GM23338 (cell line): ENCODE measurements around the gene FGF23. TPM values are rescaled to one million over a fixed set of nuclear protein-coding genes. Genes with fewer than 3 reads are reported as not detected.

Experiments used
- ATAC-seq: fragments of 200-7000 bp; cut with Tn5 transposase; 3 replicates; pipeline ENCODE4 v1.9.1; 2020
- DNase-seq: peaks from one replicate; pipeline ENCODE4 v3.0.0-alpha.2; 2015; ENCODE audit warnings: low spot score
- H2AFZ ChIP-seq: fragments of 200-600 bp; sonication (generic); 2 replicates; pipeline ENCODE4 v1.8.0; 2016; ENCODE audit warnings: antibody characterized with exemption, mild to moderate bottlenecking, moderate library complexity
- H3F3A ChIP-seq: fragments of 200-600 bp; sonication (generic); replicated peaks from 2 replicates; pipeline ENCODE4 v1.8.0; 2017; ENCODE audit warnings: antibody characterized with exemption, mixed run types, low read depth
- H3K27ac ChIP-seq: fragments of 200-600 bp; sonication (generic); 2 replicates; pipeline ENCODE4 v1.6.1; 2016; ENCODE audit warnings: low read depth
- H3K27me3 ChIP-seq: fragments of 200-600 bp; sonication (generic); 2 replicates; pipeline ENCODE4 v1.8.0; 2016; ENCODE audit warnings: mild to moderate bottlenecking, mixed run types, moderate library complexity; ENCODE audit not compliant: insufficient read depth
- H3K36me3 ChIP-seq: fragments of 200-600 bp; sonication (generic); 2 replicates; pipeline ENCODE4 v1.8.0; 2016; ENCODE audit warnings: mild to moderate bottlenecking; ENCODE audit not compliant: insufficient read depth
- H3K4me1 ChIP-seq: fragments of 200-600 bp; sonication (generic); 2 replicates; pipeline ENCODE4 v1.8.0; 2016; ENCODE audit warnings: mild to moderate bottlenecking, moderate library complexity; ENCODE audit not compliant: insufficient read depth
- H3K4me2 ChIP-seq: fragments of 200-600 bp; sonication (generic); 2 replicates; pipeline ENCODE4 v1.7.1; 2017; ENCODE audit warnings: mixed run types
- H3K4me3 ChIP-seq: fragments of 200-600 bp; sonication (generic); 2 replicates; pipeline ENCODE4 v1.6.1; 2016; ENCODE audit warnings: mixed run types
- H3K79me2 ChIP-seq: fragments of 200-600 bp; sonication (generic); replicated peaks from 2 replicates; pipeline ENCODE4 v1.8.0; 2017; ENCODE audit warnings: mild to moderate bottlenecking; ENCODE audit not compliant: insufficient read depth
- H3K9me2 ChIP-seq: fragments of 200-600 bp; sonication (generic); 2 replicates; pipeline ENCODE4 v1.8.0; 2017; ENCODE audit not compliant: insufficient read depth
- H4K20me1 ChIP-seq: fragments of 200-600 bp; sonication (generic); replicated peaks from 2 replicates; pipeline ENCODE4 v1.8.0; 2017; ENCODE audit warnings: mild to moderate bottlenecking; ENCODE audit not compliant: insufficient read depth
- H3K27ac Mint-ChIP-seq: 2 replicates; pipeline ENCODE4 v1.8.0; 2020; ENCODE audit warnings: inconsistent platforms, mild to moderate bottlenecking, moderate library complexity, mixed read lengths
- H3K27me3 Mint-ChIP-seq: 3 replicates; pipeline ENCODE4 v1.8.0; 2022; ENCODE audit warnings: low read depth, mild to moderate bottlenecking, moderate library complexity, mixed read lengths, inconsistent platforms; ENCODE audit not compliant: insufficient read depth, poor library complexity
- H3K36me3 Mint-ChIP-seq: 3 replicates; pipeline ENCODE4 v1.8.0; 2021; ENCODE audit warnings: low read depth, mild to moderate bottlenecking, inconsistent platforms, moderate library complexity, mixed read lengths
- H3K4me1 Mint-ChIP-seq: 3 replicates; pipeline ENCODE4 v1.8.0; 2020; ENCODE audit warnings: mild to moderate bottlenecking, inconsistent platforms, mixed read lengths
- H3K4me3 Mint-ChIP-seq: 3 replicates; pipeline ENCODE4 v1.8.0; 2021; ENCODE audit warnings: moderate library complexity, mild to moderate bottlenecking, inconsistent platforms, mixed read lengths
- H3K9me3 Mint-ChIP-seq: 3 replicates; pipeline ENCODE4 v1.8.0; 2020; ENCODE audit warnings: moderate library complexity, mild to moderate bottlenecking, inconsistent platforms, mixed read lengths
- CREB1 ChIP-seq: fragments of 250-450 bp; sonication (Bioruptor Pico); IDR thresholded peaks from 2 replicates; pipeline ENCODE4 v1.5.0; 2020; ENCODE audit warnings: low read depth, mild to moderate bottlenecking, moderate library complexity
- EZH2 ChIP-seq: fragments of 200-600 bp; sonication (generic); IDR thresholded peaks from one replicate; pipeline ENCODE4 v1.8.0; 2017; ENCODE audit warnings: antibody characterized with exemption, mild to moderate bottlenecking, low read depth; ENCODE audit not compliant: unreplicated experiment
- EZH2phosphoT487 ChIP-seq: fragments of 200-600 bp; sonication (generic); IDR thresholded peaks from one replicate; pipeline ENCODE4 v1.8.1; 2018; ENCODE audit warnings: antibody characterized with exemption; ENCODE audit not compliant: unreplicated experiment
- NANOG ChIP-seq: IDR thresholded peaks from 2 replicates; pipeline ENCODE4 v1.6.1; 2016; ENCODE audit warnings: antibody characterized with exemption, borderline replicate concordance
- POLR2AphosphoS5 ChIP-seq: IDR thresholded peaks from 2 replicates; pipeline ENCODE4 v1.6.1; 2016; ENCODE audit warnings: antibody characterized with exemption, low read depth
- STAT1 ChIP-seq: IDR thresholded peaks from one replicate; pipeline ENCODE4 v1.6.1; 2016; ENCODE audit warnings: antibody characterized with exemption; ENCODE audit not compliant: unreplicated experiment
- polyA plus RNA-seq: library from polyadenylated mRNA; unstranded; fragments of >200 nt; fragmentation: Nextera tagmentation; extraction: Ambion mirVana; gene quantifications from 2 replicates; pipeline ENCODE4 v1.2.1, GENCODE V29; 2016
- total RNA-seq: library from RNA; depleted of rRNA; stranded (reverse); fragments of >200 nt; shearing (Covaris generic); gene quantifications from 2 replicates; pipeline ENCODE4 v1.2.3, GENCODE V29; 2014
- TF ChIP-seq, protein P1 (sequence below): IDR thresholded peaks from one replicate; pipeline ENCODE4 v1.6.1; 2018; ENCODE audit warnings: antibody characterized with exemption; ENCODE audit not compliant: unreplicated experiment
- TF ChIP-seq, protein P2 (sequence below): IDR thresholded peaks from 2 replicates; pipeline ENCODE4 v1.6.1; 2016; ENCODE audit warnings: antibody characterized with exemption
- TF ChIP-seq, protein P3 (sequence below), 2 experiments: fragments of 200-600 bp in 1 of 2; sonication (generic) in 1 of 2; conservative IDR thresholded peaks; 2 replicates each; pipeline versions ENCODE4 v1.5.1 to v1.6.1; 2016 to 2017; ENCODE audit warnings: antibody characterized with exemption in 2 of 2, low read depth in 2 of 2, mild to moderate bottlenecking in 2 of 2, moderate library complexity in 1 of 2

The FGF23 gene
- total and polyA plus RNA-seq, 2 experiments from 2014 or later = 0.44 to 0.56 TPM

DNA sequence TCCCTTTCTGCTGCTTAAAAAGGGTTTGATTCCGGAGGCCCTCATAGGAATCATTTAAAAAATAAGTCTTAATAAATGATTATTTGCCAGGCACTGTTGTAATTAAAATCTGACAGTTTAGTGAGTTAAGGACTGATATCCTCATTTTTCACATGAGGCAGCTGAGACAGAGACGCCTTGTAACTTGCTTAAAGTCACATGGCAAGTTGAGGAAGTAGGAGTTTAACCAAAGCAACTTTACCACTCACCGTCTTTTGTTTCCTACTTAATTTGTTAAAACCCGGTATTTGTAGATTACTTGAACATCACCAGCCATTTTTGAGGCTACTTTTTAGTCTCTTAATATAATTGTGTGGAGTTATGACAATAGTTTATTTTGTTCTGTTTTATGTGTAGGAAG lies 56.1 kb downstream of the FGF23 start:
- H3K27me3 Mint-ChIP-seq = peaks cover 12% of the 10 kb centered on the region
- peaks cover 7% of the 10 kb centered on the region; the same call in 1 of the 2 replicates for H4K20me1 ChIP-seq
- H3K27me3 ChIP-seq = peaks cover 7% of the 10 kb centered on the region; the same call in 1 of the 2 replicates
- peaks cover 9% of the 10 kb centered on the region; the same call in 1 of the 2 replicates for H3F3A ChIP-seq
- H3K36me3 ChIP-seq = no peaks in the 10 kb centered on the region
- no peak overlapping the region for H3K27ac Mint-ChIP-seq
- H2AFZ ChIP-seq = no peak overlapping the region
- no peak overlapping the region for H3K27ac ChIP-seq
- H3K79me2 ChIP-seq = peaks cover 67% of the 10 kb centered on the region
- TF ChIP-seq, protein P1, sequence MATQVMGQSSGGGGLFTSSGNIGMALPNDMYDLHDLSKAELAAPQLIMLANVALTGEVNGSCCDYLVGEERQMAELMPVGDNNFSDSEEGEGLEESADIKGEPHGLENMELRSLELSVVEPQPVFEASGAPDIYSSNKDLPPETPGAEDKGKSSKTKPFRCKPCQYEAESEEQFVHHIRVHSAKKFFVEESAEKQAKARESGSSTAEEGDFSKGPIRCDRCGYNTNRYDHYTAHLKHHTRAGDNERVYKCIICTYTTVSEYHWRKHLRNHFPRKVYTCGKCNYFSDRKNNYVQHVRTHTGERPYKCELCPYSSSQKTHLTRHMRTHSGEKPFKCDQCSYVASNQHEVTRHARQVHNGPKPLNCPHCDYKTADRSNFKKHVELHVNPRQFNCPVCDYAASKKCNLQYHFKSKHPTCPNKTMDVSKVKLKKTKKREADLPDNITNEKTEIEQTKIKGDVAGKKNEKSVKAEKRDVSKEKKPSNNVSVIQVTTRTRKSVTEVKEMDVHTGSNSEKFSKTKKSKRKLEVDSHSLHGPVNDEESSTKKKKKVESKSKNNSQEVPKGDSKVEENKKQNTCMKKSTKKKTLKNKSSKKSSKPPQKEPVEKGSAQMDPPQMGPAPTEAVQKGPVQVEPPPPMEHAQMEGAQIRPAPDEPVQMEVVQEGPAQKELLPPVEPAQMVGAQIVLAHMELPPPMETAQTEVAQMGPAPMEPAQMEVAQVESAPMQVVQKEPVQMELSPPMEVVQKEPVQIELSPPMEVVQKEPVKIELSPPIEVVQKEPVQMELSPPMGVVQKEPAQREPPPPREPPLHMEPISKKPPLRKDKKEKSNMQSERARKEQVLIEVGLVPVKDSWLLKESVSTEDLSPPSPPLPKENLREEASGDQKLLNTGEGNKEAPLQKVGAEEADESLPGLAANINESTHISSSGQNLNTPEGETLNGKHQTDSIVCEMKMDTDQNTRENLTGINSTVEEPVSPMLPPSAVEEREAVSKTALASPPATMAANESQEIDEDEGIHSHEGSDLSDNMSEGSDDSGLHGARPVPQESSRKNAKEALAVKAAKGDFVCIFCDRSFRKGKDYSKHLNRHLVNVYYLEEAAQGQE = no peak
- TF ChIP-seq, protein P2, sequence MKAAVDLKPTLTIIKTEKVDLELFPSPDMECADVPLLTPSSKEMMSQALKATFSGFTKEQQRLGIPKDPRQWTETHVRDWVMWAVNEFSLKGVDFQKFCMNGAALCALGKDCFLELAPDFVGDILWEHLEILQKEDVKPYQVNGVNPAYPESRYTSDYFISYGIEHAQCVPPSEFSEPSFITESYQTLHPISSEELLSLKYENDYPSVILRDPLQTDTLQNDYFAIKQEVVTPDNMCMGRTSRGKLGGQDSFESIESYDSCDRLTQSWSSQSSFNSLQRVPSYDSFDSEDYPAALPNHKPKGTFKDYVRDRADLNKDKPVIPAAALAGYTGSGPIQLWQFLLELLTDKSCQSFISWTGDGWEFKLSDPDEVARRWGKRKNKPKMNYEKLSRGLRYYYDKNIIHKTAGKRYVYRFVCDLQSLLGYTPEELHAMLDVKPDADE = no peak
- H3K4me3 Mint-ChIP-seq = no peak overlapping the region
- H3K36me3 Mint-ChIP-seq = peaks cover 15% of the 10 kb centered on the region
- no peak overlapping the region for H3K4me3 ChIP-seq
- H3K9me2 ChIP-seq = no peaks in the 10 kb centered on the region
- DNase-seq (no peak), ATAC-seq (no peak)
- H3K4me1 Mint-ChIP-seq = peaks cover 17% of the 10 kb centered on the region
- H3K4me1 ChIP-seq = peaks cover 4% of the 10 kb centered on the region
- no peaks in the 10 kb centered on the region; the same call in 2 of the 3 replicates for H3K9me3 Mint-ChIP-seq
- no peak overlapping the region for H3K4me2 ChIP-seq

DNA sequence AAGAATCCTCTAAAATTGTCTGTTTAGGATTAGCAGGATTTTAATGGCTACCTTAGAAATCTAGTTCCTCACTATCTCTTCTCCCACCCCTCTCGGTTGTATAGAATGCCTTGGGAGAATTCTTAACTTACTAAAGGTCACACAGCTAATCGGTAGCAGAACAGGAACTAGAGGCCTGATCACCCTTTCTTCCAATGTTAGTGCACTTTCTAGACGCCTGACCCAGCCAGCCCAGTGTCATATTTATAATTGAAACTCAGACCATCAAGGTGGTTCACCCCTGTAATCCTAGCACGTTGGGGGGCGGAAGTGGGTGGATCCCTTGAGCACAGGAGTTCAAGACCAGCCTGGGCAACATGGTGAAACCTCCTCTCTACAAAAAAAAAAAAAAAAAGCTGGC lies 56.8 kb downstream of the FGF23 start:
- Histone ChIP-seq H3K4me3 (0 out of 2 replicates have a peak overlapping the region, but pooled peaks have one; percentile 99), H3K9me2 (no peaks in the 10 kb centered on the region), H4K20me1 (peaks cover 5% of the 10 kb centered on the region; the same call in 1 of the 2 replicates), H3K27me3 (peaks cover 7% of the 10 kb centered on the region; the same call in 1 of the 2 replicates), H3K4me2 (no peak overlapping the region), H2AFZ (no peak overlapping the region), H3K79me2 (peaks cover 60% of the 10 kb centered on the region), H3K4me1 (peaks cover 4% of the 10 kb centered on the region), H3K27ac (no peak overlapping the region), H3F3A (peaks cover 9% of the 10 kb centered on the region; the same call in 1 of the 2 replicates), H3K36me3 (no peaks in the 10 kb centered on the region)
- DNase-seq (no peak), ATAC-seq (no peak)
- H3K4me1 Mint-ChIP-seq = peaks cover 17% of the 10 kb centered on the region
- H3K9me3 Mint-ChIP-seq = no peaks in the 10 kb centered on the region; the same call in 2 of the 3 replicates
- peak overlapping the region; percentile 55 for H3K4me3 Mint-ChIP-seq
- no peak overlapping the region for H3K27ac Mint-ChIP-seq
- H3K36me3 Mint-ChIP-seq = peaks cover 15% of the 10 kb centered on the region
- H3K27me3 Mint-ChIP-seq = peaks cover 11% of the 10 kb centered on the region
- TF ChIP-seq, protein P3, sequence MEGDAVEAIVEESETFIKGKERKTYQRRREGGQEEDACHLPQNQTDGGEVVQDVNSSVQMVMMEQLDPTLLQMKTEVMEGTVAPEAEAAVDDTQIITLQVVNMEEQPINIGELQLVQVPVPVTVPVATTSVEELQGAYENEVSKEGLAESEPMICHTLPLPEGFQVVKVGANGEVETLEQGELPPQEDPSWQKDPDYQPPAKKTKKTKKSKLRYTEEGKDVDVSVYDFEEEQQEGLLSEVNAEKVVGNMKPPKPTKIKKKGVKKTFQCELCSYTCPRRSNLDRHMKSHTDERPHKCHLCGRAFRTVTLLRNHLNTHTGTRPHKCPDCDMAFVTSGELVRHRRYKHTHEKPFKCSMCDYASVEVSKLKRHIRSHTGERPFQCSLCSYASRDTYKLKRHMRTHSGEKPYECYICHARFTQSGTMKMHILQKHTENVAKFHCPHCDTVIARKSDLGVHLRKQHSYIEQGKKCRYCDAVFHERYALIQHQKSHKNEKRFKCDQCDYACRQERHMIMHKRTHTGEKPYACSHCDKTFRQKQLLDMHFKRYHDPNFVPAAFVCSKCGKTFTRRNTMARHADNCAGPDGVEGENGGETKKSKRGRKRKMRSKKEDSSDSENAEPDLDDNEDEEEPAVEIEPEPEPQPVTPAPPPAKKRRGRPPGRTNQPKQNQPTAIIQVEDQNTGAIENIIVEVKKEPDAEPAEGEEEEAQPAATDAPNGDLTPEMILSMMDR (conservative IDR thresholded peaks at IDR 0.05; ENCODE audit: low read depth in 2 of 2) = no peak
- TF ChIP-seq NANOG (no peak), POLR2AphosphoS5 (no peak), CREB1 (no peak), EZH2 (no peak), STAT1 (no peak), EZH2phosphoT487 (no peak)
- TF ChIP-seq, protein P1 = no peak
